Adrenal gland (tissue), 12 donors: ENCODE results near the gene AMDHD2. TPM values are rescaled to one million over a fixed set of nuclear protein-coding genes. Genes with fewer than 3 reads are reported as not detected.

ENCODE experiments used
- DNase-seq, 7 donors: peaks; one replicate each; pipeline ENCODE4 v3.0.0-alpha.2; 2019 to 2020
- H3K27ac ChIP-seq, 5 donors: fragments of 200-600 bp; sonication (generic) in 4 of 5; 1 replicate in 3 of 5; 2 replicates in 2 of 5; pipeline versions ENCODE4 v1.5.1 to v1.8.0; 2016 to 2020; ENCODE audit warnings: mild to moderate bottlenecking in 1 of 5
- H3K27me3 ChIP-seq: fragments of 200-600 bp; 2 replicates; pipeline ENCODE4 v1.8.0; 2021
- H3K36me3 ChIP-seq, 2 donors: fragments of 200-600 bp; replicated peaks in 1 of 2; 1 replicate in 1 of 2; 2 replicates in 1 of 2; pipeline versions ENCODE4 v1.5.1 to v1.8.0; 2018 to 2022
- H3K4me1 ChIP-seq, 2 donors: fragments of 200-600 bp; replicated peaks in 1 of 2; 1 replicate in 1 of 2; 2 replicates in 1 of 2; pipeline versions ENCODE4 v1.5.1 to v1.8.0; 2018 to 2021
- H3K4me3 ChIP-seq, 4 donors: fragments of 200-600 bp; sonication (generic) in 3 of 4; one replicate each; pipeline ENCODE4 v1.5.1; 2016 to 2018
- H3K9me3 ChIP-seq, 3 donors: fragments of 200-600 bp; sonication (generic) in 1 of 3; replicated peaks in 1 of 3; 1 replicate in 2 of 3; 2 replicates in 1 of 3; pipeline versions ENCODE4 v1.5.1 to v1.8.0; 2016 to 2021
- CTCF ChIP-seq, 6 experiments: fragments of 450-650 bp in 4 of 6; fragments of 200-600 bp in 2 of 6; sonication (generic) in 1 of 6; IDR thresholded peaks; 1 replicate in 5 of 6; 2 replicates in 1 of 6; pipeline versions ENCODE4 v1.5.1 to v1.8.0; 2016 to 2021; ENCODE audit warnings: antibody characterized with exemption in 6 of 6, mild to moderate bottlenecking in 2 of 6, moderate library complexity in 1 of 6
- POLR2A ChIP-seq, 2 donors: fragments of 450-650 bp; IDR thresholded peaks; one replicate each; pipeline ENCODE4 v1.6.1; 2017; ENCODE audit warnings: antibody characterized with exemption in 2 of 2, mild to moderate bottlenecking in 2 of 2, moderate library complexity in 1 of 2
- WGBS, 4 donors: extraction: QIAGEN DNeasy Blood & Tissue Kit in 2 of 4; methylation state at CpG; one replicate each; pipeline versions ENCODE4 v1.1.5 to v1.1.7; 2013 to 2017; 5-methylcytosine and 5-hydroxymethylcytosine counted together
- intact Hi-C, 2 donors: fragments of 100-400 bp; cut with DNase I; formaldehyde crosslinking; loops; one replicate each; pipeline versions ENCODE4 v1.14.1 to v1.15.0; 2022 to 2023
- polyA plus RNA-seq, 3 donors: library from polyadenylated mRNA; stranded (reverse); fragments of 200-250 nt in 2 of 3; fragments of 350-450 nt in 1 of 3; fragmentation: Illumina TruSeq in 1 of 3; extraction: RNeasy Lipid Tissue Mini Kit (QIAGEN cat#74804) in 1 of 3; gene quantifications; one replicate each; pipeline ENCODE4 v1.2.3, GENCODE V29; 2013 to 2014
- total RNA-seq, 9 donors: library from RNA; depleted of rRNA in 4 of 9; stranded (reverse); fragments of >200 nt in 4 of 9; fragments of 120-200 nt in 1 of 9; fragmentation: NEBNext Ultra II Directional in 1 of 9; extraction: Animal tissue kit (Norgen Biotek cat#: 25700) in 1 of 9; gene quantifications; one replicate each; pipeline versions ENCODE4 v1.1.0 to v1.2.4, GENCODE V29; 2013 to 2023
- donor health status: healthy with polysubstance abuse.
- donor health status: Bipolar disorder and iron deficiency.
- donor health status: DM: yes; HTN: yes; CAD: no.
- donor health status: DM: no; HTN: no; CAD: no.
- donor health status: DM: no; HTN: no; CAD: no.
- donor health status: DM: yes; HTN: yes; CAD: no.

Gene AMDHD2
- total and polyA plus RNA-seq, 12 donors, result 3.1 to 131 (median 64.7) TPM

DNA sequence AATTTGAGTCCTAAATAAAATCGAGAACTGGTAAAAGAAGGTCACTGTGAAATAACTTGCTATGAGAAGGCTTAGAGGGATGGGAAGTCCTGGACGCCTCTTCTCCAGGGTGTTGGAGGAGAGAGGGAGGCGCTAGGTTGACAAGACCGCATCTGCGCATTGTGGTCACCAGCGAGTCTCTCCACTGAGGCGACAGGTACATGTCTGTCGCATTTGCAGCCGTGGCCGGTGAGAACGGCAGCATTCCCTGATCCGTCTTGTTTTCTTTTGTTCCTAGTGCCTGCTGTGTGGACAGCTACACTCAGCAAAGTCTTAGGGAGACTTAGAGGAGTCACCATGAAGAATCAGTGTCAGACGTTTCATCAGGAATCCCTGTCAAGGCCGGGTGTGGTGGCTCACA lies 14.5 kb upstream of the AMDHD2 start:
- TF ChIP-seq POLR2A (IDR thresholded peaks at IDR 0.05), result no peak
- no peak for TF ChIP-seq CTCF (IDR thresholded peaks at IDR 0.05)
- intact Hi-C loops, result loop anchor here in 1 of 2 donors (10.0 kb wide), 1 partner anchor 81 kb away; the partner anchor contains the start of gene CCNF
- Histone ChIP-seq H3K27me3 (no peaks in the 10 kb centered on the region), H3K27ac (no peak overlapping the region), H3K9me3 (no peaks in the 10 kb centered on the region), H3K36me3 (no peaks in the 10 kb centered on the region), H3K4me1 (peaks cover 0 to 20% of the 10 kb centered on the region in 2 donors), H3K4me3 (no peak overlapping the region)
- no peak for DNase-seq
- WGBS, 4 donors, result 83 to 91% (median 88%) methylated on average over 14 of the region's 14 CpGs

DNA sequence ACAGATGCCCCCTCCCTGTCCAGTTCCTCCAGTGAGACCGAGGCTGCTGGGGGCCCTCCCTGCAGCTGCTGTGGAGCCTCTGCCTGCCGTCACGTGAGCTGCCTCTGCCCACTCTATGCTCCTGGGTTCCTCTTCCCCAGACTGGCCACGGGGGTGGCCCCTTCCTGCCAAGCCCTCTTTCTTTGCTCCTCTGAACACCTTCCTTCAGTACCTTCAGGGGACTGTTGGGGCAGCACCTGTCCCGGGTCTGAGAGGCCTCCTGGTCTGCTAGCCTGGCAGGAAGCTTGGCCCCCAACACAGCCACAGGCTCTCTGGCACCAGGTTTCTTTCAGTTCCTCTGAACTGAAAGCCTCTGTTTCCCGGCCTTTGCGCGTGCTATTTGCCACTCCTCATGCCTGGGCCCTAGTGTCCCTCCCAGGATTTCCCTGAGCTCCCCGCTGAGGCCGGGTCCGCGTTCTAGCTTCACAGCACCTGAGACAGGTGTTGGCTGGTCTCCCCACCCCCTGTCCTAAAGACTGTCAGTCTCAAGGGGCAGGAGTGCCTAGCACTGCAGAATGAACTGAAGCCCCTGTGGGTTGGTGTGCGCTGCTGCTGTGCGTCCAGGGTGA lies 13.0 kb upstream of the AMDHD2 start:
- intact Hi-C loops, result loop anchor here in 1 of 2 donors (10.0 kb wide), 1 partner anchor 82 kb away; the partner anchor contains the start of gene CCNF
- H3K36me3 ChIP-seq, result no peaks in the 10 kb centered on the region
- no peaks in the 10 kb centered on the region for H3K27me3 ChIP-seq
- H3K4me3 ChIP-seq, result no peak overlapping the region
- peaks cover 0 to 19% of the 10 kb centered on the region in 2 donors for H3K4me1 ChIP-seq
- H3K9me3 ChIP-seq, result no peaks in the 10 kb centered on the region
- DNase-seq, result peak in 1 of 7 donors; percentile 45
- peak overlapping the region in 3 of 5 donors; percentile 52 to 82 (median 71) for H3K27ac ChIP-seq
- TF ChIP-seq POLR2A (IDR thresholded peaks at IDR 0.05), result no peak
- no peak for TF ChIP-seq CTCF (IDR thresholded peaks at IDR 0.05)
- 66 to 84% (median 74%) methylated on average over 12 to 14 of the region's 14 CpGs for WGBS, 4 donors

DNA sequence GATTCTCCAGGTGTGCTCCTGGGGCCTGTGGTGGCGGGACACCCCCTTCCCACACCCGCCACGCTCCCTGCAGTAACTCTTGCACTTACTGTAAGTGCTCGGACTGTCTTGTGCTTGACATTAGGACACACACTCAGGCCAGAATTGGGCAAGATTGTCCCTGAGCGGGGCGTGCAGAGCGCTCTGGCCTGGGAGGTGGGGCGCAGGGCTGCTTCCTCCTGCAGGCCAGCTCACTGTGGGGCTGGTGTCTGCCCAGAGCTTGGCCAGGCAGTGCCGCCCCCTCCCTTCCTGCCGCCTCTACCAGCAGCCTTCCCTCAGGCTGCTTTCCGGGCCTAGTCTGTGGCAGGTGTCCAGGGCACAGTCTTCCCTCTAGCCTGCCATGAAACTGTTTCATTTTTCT lies 12.5 kb upstream of the AMDHD2 start:
- intact Hi-C loops, result loop anchor here in 1 of 2 donors (10.0 kb wide), 1 partner anchor 83 kb away; the partner anchor contains the start of gene CCNF
- peaks cover 0 to 16% of the 10 kb centered on the region in 2 donors for H3K4me1 ChIP-seq

More for the DNA sequence above, 12.5 kb upstream of the AMDHD2 start:
- WGBS, 4 donors, result 81 to 89% (median 83%) methylated on average over 3 to 11 of the region's 11 CpGs
- Histone ChIP-seq H3K9me3 (no peaks in the 10 kb centered on the region), H3K4me3 (no peak overlapping the region), H3K27ac (peak overlapping the region in 3 of 5 donors; percentile 52 to 82 (median 71)), H3K36me3 (no peaks in the 10 kb centered on the region), H3K27me3 (no peaks in the 10 kb centered on the region)
- DNase-seq, result peak in 3 of 7 donors; percentile 47 to 75 (median 62)
- TF ChIP-seq POLR2A (IDR thresholded peaks at IDR 0.05), result no peak
- TF ChIP-seq CTCF (IDR thresholded peaks at IDR 0.05), result no peak
